ENCODE measurements around the gene GBA3. TPM values are rescaled to one million over a fixed set of nuclear protein-coding genes. Genes with fewer than 3 reads are reported as not detected.

The GBA3 gene
- total RNA-seq, 1 donor = under 0.01 TPM

DNA sequence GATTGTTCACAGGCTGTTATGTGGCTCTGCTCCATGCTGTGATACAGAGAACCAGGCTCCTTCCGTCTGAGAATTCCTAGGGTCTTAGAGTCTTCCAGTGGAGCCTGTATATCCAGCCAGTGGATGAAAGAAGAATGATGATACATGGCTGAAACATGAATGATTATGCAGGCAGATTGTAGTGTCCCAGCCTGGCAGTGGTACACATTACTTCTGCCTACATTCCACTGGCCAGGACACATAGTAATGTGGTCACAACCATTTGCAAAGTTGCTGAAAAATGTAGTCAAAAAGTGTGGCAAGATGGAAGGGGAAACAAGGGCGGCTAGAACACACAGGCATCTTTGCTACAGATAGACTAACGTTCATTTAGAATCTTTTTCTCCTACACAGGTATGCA, 4.5 kb upstream of the GBA3 start:
- H3K27ac ChIP-seq (ENCODE audit: low read depth, low read length) = no peak overlapping the region
- no peaks in the 10 kb centered on the region for H3K4me1 ChIP-seq (ENCODE audit: insufficient read depth, low read length)
- H3K4me3 ChIP-seq (ENCODE audit: insufficient read depth, low read length) = no peak overlapping the region
- no peaks in the 10 kb centered on the region for H3K9me3 ChIP-seq (ENCODE audit: low read depth, low read length)
- no peaks in the 10 kb centered on the region for H3K79me2 ChIP-seq (ENCODE audit: insufficient read depth, low read length)
- no peaks in the 10 kb centered on the region for H3K36me3 ChIP-seq (ENCODE audit: insufficient read depth, low read length)
- DNase-seq (ENCODE audit: insufficient read length, low spot score, missing footprints) = peak; percentile 56
- H4K20me1 ChIP-seq (ENCODE audit: insufficient read depth, low read length) = no peaks in the 10 kb centered on the region
- H3K4me2 ChIP-seq (ENCODE audit: insufficient read depth, low read length) = no peak overlapping the region
- no peak overlapping the region for H2AFZ ChIP-seq (ENCODE audit: low read length)
- H3K27me3 ChIP-seq (ENCODE audit: insufficient read depth, low read length) = no peaks in the 10 kb centered on the region
- TF ChIP-seq, protein P1, sequence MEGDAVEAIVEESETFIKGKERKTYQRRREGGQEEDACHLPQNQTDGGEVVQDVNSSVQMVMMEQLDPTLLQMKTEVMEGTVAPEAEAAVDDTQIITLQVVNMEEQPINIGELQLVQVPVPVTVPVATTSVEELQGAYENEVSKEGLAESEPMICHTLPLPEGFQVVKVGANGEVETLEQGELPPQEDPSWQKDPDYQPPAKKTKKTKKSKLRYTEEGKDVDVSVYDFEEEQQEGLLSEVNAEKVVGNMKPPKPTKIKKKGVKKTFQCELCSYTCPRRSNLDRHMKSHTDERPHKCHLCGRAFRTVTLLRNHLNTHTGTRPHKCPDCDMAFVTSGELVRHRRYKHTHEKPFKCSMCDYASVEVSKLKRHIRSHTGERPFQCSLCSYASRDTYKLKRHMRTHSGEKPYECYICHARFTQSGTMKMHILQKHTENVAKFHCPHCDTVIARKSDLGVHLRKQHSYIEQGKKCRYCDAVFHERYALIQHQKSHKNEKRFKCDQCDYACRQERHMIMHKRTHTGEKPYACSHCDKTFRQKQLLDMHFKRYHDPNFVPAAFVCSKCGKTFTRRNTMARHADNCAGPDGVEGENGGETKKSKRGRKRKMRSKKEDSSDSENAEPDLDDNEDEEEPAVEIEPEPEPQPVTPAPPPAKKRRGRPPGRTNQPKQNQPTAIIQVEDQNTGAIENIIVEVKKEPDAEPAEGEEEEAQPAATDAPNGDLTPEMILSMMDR (IDR thresholded peaks at IDR 0.05; ENCODE audit: extremely low read depth, low read depth, low read length) = no peak

DNA sequence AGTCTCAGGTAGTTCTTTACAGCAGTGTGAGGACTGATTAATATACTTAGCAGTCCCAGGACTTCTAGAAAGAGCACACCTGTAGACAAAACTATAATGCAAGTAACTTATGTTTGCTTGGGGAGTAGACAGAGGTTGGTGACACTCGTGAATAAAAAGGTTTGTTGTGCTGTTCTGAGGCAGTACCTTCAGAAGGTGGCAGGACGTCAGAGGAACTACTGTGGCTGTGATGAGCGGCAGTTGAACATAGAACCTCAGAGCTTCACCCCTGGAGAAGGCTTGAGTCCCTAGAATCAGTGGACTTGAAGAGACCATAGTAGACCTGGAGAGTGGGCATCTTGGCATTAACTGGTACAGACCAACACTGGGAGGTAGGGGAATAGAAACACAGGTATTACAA, 3.3 kb upstream of the GBA3 start:
- TF ChIP-seq, protein P1 (IDR thresholded peaks at IDR 0.05; ENCODE audit: extremely low read depth, low read depth, low read length) = no peak
- Histone ChIP-seq H3K4me1 (ENCODE audit: insufficient read depth, low read length) (no peaks in the 10 kb centered on the region), H2AFZ (ENCODE audit: low read length) (no peak overlapping the region), H3K36me3 (ENCODE audit: insufficient read depth, low read length) (no peaks in the 10 kb centered on the region), H3K4me3 (ENCODE audit: insufficient read depth, low read length) (no peak overlapping the region), H4K20me1 (ENCODE audit: insufficient read depth, low read length) (no peaks in the 10 kb centered on the region), H3K27ac (ENCODE audit: low read depth, low read length) (no peak overlapping the region), H3K4me2 (ENCODE audit: insufficient read depth, low read length) (no peak overlapping the region), H3K79me2 (ENCODE audit: insufficient read depth, low read length) (no peaks in the 10 kb centered on the region), H3K9me3 (ENCODE audit: low read depth, low read length) (no peaks in the 10 kb centered on the region), H3K27me3 (ENCODE audit: insufficient read depth, low read length) (no peaks in the 10 kb centered on the region)
- DNase-seq (ENCODE audit: insufficient read length, low spot score, missing footprints) = no peak

DNA sequence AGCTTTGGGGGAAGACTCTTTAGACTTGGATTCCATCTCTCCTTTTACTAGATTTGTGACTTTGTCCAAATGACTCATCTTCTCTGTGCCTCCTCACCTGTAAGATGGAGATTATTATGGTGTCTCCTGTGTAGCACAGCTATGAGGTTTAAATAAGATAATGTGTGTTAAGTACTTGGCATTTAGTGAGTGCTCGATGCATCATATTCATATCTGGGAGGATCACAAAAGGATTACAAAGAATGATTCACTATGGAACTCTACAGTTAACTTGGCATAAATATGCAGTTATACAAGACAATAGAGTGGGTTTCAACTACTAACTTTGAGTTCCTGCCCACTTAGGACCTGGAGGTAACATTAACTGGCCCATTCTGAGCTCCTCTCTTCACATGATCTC, 2.3 kb downstream of the GBA3 start:
- Histone ChIP-seq H4K20me1 (ENCODE audit: insufficient read depth, low read length) (no peaks in the 10 kb centered on the region), H3K36me3 (ENCODE audit: insufficient read depth, low read length) (no peaks in the 10 kb centered on the region), H3K27me3 (ENCODE audit: insufficient read depth, low read length) (no peaks in the 10 kb centered on the region), H3K4me3 (ENCODE audit: insufficient read depth, low read length) (no peak overlapping the region), H3K4me1 (ENCODE audit: insufficient read depth, low read length) (no peaks in the 10 kb centered on the region), H3K4me2 (ENCODE audit: insufficient read depth, low read length) (no peak overlapping the region), H3K79me2 (ENCODE audit: insufficient read depth, low read length) (no peaks in the 10 kb centered on the region), H2AFZ (ENCODE audit: low read length) (no peak overlapping the region), H3K27ac (ENCODE audit: low read depth, low read length) (no peak overlapping the region), H3K9me3 (ENCODE audit: low read depth, low read length) (no peaks in the 10 kb centered on the region)
- DNase-seq (ENCODE audit: insufficient read length, low spot score, missing footprints) = no peak
- TF ChIP-seq, protein P1 (IDR thresholded peaks at IDR 0.05; ENCODE audit: extremely low read depth, low read depth, low read length) = no peak

DNA sequence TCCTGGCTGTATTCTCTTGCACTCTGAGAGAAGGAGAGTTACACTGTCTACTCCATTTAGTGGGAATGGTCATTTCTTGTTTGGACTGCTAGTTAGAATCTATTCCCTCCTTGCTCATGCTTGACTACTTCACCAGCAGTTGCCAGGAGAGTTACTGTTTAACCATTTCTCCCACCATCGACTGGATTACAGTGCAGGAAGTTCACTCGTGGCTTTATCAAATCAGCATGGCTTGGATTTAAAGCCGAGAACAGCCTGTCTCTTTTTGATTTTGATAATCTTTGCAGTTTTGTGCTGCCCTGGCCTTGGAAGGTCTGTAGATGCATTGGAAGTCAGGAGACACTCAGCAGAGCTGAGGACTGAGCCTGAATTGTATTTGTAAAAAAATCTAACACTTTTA, 3.2 kb downstream of the GBA3 start:
- Histone ChIP-seq H3K4me2 (ENCODE audit: insufficient read depth, low read length) (no peak overlapping the region), H3K4me3 (ENCODE audit: insufficient read depth, low read length) (no peak overlapping the region), H3K27me3 (ENCODE audit: insufficient read depth, low read length) (no peaks in the 10 kb centered on the region), H3K27ac (ENCODE audit: low read depth, low read length) (no peak overlapping the region), H3K36me3 (ENCODE audit: insufficient read depth, low read length) (no peaks in the 10 kb centered on the region), H3K79me2 (ENCODE audit: insufficient read depth, low read length) (no peaks in the 10 kb centered on the region), H3K9me3 (ENCODE audit: low read depth, low read length) (no peaks in the 10 kb centered on the region), H4K20me1 (ENCODE audit: insufficient read depth, low read length) (no peaks in the 10 kb centered on the region), H2AFZ (ENCODE audit: low read length) (no peak overlapping the region), H3K4me1 (ENCODE audit: insufficient read depth, low read length) (no peaks in the 10 kb centered on the region)
- TF ChIP-seq, protein P1 (IDR thresholded peaks at IDR 0.05; ENCODE audit: extremely low read depth, low read depth, low read length) = no peak
- no peak for DNase-seq (ENCODE audit: insufficient read length, low spot score, missing footprints)
